RPMI8226 (cell line): ENCODE results near the gene ST6GALNAC3.
"Not testable (repeated sequence)": the region's sequence is repeated elsewhere in the genome, so short reads cannot be mapped to it uniquely, and the experiment has no call there.

Source experiments
- DNase-seq: peaks from one replicate; pipeline ENCODE4 v3.0.0-alpha.2; 2015

Gene ST6GALNAC3

DNA sequence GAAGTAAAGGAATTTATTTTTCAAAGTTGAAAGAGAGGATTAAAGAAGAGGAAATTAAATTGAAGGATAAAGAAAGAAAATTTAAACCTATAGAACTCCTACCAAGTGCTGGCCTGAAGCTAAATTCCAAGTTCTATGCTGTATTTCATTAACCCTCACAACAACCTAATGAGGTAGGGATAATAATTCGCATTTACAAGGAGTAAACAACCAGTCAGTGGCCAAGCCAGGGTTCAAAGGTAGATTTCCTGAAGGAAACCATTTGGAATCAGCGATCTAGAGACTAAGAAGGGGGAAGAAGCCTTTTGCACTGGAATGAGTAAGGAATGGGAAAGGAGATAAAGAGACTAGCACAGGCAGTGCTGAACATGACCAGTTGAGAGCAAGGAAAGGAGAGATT, 526.9 kb downstream of the ST6GALNAC3 start:
- no peak for DNase-seq

DNA sequence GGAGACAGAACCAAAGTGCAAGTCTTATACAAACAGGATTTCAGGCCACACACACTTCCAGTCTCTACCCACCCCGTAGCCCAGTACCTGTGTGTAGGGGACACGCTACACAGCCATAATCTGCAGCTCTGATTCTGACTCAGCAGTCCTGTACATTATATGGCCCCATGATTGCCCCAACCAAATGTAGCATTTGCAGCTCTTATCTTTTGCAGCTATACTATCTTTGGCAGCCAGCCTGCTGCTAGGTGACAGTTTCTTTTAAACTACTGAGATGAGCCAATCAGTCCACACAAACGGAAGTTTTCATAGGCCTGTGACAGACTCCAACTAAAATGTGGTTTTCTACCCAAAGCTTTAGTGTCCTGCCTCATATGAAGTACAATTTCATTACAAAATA, 533.2 kb downstream of the ST6GALNAC3 start:
- DNase-seq, result no peak

DNA sequence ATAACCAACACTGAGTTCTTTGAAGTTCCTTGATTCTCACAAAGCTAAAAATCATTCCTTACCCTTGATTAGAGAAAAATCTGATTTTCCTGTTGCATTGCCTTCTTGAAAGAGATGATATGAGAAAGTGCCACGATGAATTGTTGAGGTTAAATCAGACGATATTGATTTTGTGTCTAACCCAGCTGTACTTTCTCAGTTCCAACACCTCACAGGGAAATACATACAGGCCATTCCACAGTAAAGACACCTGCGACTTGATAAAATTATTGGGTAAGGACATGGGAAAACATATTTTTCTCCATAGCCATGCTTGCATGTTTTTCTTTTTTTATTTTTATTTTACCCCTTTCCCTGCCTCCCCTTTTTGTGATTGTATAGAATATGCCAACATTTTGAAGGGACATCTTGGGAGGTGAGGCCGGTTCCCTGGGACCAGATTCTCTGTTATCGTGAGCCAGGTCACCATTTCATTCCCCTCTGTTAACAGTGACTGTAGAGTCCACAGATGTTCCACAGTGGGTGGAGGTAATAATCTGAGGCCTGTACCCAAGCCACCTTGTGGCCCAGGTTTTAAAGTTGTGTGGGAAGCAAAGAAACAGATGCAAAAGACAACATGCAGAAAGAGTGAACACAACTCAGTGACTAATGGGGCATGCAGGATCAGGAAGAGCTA, 537.4 kb downstream of the ST6GALNAC3 start:
- DNase-seq, result no peak

DNA sequence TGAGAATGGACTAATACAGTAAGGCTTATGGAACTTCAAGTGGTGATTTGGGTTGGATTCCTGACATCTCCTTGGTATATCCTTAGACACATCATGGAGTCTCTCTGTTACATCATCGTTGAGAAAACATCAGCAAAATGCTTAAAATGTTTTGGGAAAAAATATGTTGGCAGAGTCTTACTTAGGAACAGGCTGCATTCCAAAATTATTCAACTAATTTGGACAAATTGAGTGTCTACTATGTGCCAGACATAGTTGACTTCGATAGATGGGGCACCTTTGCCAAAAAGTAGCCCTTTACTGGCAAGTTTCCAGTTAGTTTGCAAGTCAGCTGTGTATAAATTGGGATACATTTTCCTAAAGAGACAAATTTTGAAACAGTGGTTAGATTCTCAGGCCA, 539.3 kb downstream of the ST6GALNAC3 start:
- no peak for DNase-seq

DNA sequence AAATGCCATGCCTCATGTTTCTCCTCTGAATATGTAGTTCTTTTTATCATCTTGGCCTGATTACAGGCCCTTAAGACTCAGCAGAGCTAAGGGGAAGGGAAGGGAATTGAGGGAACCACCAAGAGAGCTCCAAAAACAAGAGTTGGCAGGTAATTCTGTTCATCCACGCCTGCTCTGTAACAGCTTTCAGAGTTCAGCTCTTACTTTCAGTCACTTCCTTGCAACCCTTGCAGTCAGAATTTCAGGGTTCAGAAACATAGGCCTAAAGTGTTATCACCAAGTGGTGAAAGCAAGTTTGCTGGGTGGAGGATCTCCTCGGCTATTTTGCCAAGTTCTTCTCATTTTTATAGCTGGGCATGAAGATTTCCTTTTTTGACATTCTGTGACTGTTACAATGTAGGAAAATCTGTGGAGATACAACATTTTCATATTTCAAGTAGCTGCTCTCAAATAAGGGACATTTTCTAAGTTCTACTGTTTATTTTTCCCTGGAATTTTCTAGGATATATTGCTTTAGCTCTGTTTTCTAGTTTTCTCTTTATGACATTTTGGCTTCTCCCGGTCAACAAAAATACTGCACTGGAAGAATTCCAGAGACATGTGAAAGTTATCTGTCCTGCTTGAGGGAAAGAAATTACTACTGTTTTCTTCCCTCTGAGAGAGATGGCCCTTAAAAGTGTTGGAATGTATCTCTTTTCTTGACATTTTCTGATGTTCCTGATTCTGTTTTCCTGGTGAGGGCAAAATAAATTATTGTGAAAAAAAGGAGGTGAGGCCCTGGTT, 540.9 kb downstream of the ST6GALNAC3 start:
- no peak for DNase-seq

DNA sequence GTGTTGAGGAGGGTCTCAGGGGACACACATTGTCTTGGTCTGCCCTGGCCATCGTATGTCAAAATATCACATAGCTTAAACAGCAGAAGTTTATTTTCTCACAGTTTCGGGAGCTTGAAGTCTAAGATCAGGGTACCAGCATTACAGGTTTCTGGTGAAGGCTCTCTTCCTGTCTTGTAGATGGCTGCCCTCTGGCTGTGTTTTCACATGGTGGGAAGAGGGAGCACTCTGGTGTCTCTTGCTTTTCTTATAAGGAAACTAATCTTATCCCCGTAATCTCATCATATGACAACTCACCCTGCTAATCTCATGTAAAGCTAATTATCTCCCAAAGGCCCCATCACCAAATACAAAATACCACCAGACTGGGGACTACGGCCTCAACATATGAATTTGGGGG, 545.8 kb downstream of the ST6GALNAC3 start:
- no peak for DNase-seq

DNA sequence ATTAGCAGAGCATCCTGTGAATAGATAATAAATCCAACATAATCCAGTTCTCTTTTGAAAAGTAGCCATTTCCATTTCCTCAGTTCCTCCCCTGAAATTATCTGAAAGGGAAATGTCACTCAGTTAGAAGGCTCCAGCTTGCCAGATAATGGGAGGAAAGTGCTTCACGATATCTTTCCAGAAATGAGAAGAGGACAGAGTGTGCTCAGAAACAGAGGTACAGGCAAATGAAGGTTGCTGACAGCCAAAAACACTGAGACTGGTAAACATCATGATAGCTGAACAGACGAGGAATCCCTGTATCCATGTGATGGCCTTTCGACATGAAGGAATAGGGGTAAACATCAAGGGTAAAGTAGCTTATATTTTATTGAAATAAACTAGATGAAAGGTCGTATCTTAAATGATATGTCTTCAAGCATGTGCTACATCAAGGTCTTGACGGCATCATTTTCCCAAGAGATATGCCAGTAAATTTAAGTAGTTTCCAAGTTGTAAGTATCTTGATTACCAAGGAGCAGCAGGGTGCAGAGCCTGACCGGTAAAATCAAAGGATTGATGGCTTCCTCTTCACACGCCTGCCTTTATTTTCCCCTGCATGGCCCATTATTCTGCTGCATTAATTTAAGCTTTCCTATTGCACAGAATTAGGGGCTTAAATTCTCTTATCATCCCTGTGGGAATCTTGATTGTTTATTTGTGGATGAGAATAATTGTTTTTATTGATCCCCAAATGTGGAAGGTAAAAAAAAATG, 548.4 kb downstream of the ST6GALNAC3 start:
- no peak for DNase-seq

DNA sequence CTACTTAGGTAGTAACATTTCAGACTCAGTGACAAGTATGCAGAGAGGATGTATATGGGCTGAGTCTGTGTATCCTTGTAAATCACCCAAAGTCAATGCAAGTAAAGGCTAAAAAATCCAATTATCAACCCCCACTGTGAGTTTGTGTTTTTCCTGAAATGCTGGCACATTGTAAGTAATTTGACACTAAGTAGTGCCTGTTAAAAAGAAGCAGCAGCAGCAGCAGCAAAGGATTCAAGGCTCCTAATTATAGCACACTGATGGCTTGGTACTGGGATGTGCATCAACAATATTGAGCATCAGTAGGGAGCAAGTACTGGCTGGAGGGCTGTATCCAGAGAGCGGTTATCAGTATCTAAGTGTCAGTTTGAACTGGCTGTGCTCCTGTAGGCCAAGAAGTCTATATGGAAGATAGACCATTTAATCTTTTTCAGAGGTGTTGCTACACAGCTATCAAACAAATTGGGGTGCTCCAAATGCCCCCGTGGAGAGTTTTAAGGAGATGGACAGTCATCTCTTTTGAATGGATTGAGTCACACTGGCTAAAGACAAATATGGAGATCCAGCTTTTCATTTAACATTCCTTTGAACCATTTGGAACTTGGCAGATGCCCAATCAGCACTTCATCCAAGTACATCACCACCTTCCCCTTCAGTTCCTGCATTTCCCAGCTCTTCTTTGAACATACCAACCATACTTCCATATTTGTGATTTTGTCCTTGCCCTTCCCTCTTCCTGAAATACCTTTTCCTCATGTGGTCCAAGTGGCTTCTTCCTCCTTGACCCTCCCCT, 551.5 kb downstream of the ST6GALNAC3 start:
- no peak for DNase-seq

DNA sequence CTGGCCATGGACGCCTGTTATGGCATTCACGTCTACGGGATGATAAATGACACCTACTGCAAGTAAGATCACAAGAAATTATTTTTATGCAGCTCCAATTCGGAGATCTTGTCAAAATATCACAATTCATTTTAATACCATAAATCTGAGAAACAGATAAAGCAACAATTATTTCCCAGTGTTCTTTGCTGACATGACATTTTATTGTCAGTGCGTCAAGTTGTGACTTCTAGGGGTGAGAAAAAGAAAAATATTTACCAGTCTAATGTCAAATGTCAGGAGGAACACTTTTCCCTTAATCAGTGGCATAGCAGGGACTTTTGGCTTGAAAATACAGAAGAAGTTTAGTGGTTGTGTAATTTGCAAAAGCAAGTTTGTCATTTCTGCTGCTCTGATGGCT, 553.0 kb downstream of the ST6GALNAC3 start:
- no peak for DNase-seq

DNA sequence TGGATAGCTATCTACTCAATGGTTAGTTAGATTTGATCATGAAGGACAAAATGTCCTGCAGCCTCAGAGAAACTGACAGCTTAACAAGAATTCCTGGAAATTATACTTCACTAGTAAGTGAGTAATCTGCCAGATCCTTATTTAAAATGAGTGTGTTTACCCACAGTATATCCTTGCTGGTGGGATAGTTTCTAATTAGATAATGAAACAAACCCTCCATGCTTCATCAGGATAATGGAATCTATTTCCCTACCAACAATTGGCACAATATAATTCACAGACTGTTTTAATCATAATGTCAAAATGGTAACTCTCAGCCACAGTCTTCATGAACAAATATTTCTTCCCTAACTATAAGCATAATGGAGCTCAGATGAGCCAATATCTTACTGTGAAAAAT, 553.4 kb downstream of the ST6GALNAC3 start:
- DNase-seq, result no peak

DNA sequence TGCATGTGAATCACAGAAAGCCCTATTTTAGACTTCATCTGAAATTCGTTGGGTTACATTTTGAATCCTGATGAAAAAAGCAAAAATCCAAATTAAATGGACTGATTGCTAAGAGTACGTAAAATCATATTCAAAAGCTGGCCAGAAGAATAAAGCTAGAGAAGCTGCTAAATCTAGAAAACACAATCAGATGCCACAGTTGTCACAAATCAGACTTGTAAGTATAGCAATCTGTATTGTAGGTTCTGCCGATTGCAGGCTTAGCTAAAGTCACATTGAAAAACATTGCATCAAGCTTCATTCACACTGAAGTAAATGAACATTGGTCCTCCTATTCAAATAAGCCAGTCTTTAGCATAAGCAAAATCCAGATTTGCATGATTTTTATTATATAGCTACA, 557.6 kb downstream of the ST6GALNAC3 start:
- DNase-seq, result no peak

DNA sequence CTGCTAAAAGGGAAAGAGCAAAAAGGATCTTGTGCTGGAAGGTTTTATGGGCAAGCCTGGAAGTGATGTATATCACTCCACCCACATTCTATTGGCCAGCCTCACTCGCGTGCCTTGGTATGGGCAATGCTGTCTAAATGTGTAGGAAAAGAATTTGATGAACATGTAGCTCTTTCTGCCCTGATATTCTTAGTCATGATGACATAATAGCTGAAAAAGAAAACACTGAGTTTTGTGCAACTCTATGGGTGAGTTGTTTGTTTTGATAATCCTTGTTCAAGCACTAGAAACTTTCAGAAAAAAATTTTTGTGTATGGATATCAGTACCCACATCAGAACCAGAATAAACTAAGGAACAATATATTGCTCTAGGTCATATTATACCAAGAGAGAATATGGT, 561.2 kb downstream of the ST6GALNAC3 start:
- no peak for DNase-seq

DNA sequence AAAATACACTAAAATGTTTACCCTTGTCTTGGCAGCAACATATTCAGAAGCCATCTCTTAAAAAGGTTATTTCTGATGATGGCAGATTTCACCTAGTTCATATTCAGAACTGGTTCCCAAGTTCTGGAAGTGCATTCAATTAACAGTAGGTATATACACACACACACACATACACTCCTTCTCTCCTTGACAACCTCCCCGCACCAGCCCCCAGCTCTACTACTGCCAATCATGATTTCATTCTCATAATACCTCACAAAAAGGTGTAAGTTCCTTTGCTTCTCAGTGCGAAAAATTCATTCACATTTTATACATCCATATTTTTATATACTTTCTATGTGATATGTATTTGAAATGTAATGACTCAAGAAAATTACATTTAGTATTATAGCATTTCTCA, 564.6 kb downstream of the ST6GALNAC3 start:
- no peak for DNase-seq

DNA sequence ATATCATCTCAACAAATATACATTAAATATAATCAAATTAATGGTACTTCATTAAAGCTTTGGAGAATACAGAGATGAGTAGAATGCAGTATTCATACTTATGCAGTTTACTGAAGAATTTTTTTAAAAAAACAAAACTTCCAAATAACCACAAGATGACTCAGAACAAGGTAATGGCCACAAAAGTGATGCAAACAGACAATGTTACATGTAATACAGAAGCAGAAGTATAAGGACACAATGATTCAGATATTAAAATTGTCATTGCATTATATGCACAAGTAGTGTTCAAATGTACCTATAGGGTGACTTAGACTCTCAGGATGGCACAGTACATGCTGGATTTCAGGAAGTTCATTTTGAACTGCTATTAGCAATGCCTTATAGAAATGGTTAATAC, 565.5 kb downstream of the ST6GALNAC3 start:
- DNase-seq, result no peak

DNA sequence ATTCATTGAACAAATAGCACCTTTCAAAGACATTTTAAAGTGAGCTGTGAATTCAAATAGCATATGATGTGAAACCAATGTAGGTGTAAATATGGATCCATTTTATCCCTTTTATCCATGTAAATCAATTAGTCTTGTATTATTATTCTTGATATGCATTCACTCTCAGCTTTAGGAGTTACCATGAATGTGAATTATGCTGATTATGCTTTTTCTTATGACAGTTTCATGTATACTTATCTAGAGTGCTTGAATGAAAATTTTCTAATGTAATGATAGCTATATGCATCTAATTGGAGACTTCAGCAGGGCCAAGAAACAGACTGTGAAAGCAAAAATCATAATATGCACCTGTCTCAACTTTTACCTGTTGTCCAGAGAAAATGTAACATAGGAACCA, 566.2 kb downstream of the ST6GALNAC3 start:
- no peak for DNase-seq

DNA sequence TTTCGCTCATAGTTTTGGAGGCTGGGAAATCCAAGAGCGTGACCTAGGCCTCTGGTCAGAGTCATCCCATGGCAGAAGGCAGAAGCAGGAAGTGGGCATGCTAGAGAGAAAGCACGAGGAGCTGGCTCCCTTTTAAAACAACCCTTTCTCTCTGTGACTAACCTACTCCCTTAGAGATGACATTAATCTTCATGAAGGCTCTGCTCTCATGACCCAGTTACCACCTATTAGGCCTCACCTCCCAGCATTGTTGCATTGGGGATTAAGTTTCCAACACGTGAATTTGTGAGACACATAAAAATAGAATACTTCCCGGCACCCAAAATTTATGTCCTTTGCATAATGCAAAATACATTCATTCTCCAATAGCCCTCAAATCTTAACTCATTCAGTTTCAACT, 569.6 kb downstream of the ST6GALNAC3 start:
- no peak for DNase-seq

DNA sequence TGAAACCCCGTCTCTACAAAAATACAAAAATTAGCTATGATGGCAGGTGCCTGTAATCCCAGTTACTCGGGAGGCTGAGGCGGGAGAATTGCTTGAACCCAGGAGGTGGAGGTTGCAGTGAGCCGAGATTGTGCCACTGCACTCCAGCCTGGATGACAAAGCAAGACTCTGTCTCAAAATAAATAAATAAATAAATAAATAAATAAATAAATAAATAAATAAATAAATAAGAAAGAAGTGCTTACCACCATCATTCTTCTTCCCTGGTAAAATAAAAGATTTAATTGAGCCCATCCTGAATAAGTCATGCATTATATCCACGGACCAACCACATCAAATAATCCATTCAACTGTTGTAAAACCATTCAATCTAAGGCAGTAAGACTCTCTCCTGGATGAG, 578.3 kb downstream of the ST6GALNAC3 start:
- not testable (repeated sequence) for DNase-seq

DNA sequence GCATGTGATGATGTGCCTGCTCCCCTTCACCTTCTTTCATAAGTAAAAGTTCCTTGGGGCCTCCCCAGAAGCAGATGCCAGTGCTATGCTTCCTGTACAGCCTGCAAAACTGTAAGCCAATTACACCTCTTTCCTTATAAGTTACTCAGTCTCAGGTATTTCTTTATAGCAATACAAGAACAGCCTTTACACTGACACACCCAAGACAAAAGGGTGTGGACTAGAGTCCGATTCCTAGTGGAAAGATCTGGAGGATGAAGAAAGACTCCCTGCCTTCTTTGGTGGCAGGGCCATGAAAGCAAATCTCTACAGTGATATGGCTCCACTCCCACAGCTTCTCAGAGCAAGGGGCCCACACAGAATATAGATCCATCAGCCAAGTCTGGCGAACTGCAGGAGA, 583.1 kb downstream of the ST6GALNAC3 start:
- DNase-seq, result no peak

DNA sequence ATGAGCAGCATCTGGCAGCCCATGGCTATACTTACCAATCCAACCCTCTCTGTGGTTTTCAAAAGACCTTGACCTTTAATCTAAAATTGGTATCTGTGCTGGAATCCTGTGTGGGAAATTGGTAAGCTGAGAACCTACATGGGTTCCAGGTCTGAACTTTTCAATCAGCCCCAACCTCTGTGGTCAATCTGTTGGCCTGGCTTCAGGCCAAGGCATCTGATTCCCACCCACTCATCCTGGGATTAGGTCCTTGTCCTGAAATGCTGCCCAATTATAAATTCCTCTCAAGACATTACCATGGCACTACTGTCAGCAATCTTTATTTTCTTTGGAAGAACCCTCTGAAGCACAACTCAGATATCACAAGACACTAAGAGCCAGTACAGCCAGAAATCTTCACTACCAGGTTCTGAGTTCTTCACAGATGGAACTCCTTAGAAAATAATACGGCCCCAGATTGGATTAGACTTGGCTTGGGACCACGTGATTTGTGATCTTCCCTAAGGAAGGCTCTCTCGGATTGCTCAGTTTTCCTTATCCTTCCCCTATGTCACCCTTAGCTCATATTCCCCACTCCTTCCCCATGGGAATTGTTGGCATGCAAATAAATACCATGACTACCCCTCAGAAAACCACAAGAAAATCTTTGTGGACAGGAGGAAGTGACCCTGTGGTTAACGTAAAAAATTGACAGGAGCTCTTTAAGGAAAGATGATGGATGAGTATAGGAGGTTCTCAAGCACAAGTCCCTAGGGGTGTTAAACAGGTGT, 584.8 kb downstream of the ST6GALNAC3 start:
- DNase-seq, result no peak

DNA sequence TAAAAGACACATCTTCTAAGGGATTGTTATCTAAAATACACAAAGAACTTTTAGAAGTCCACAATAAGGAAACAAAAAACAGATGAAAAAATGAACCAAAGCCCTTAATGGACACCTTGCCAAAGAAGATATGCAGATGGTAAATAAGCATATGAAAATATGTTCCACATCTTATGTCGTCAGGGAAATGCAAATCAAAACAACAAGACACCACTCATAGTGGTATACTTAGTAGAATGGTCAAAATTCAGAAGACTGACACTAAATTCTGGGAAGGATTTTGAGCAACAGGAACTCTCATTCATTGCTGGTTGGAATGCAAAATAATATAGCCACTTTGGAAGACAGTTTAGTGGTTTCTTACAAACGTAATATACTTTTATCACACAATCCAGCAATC, 587.0 kb downstream of the ST6GALNAC3 start:
- no peak for DNase-seq

DNA sequence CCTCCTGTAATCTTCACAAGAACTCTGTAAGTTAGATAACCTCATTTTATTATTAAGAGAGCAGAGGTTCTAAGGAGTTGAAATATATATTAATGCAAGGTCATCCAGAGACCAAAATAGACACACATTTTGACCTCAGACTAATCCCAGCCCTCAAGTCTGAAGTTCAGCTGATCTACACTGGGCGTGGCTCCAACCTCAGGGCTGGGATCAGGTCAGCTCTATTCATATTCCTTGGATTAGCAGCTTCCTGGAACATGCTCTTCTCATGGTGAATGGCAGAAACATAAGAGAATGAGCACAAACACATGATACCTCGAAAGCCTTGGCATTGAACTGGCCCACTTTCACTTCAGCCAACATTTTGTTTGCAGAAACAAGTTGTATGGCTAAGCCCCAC, 592.0 kb downstream of the ST6GALNAC3 start:
- DNase-seq, result no peak

DNA sequence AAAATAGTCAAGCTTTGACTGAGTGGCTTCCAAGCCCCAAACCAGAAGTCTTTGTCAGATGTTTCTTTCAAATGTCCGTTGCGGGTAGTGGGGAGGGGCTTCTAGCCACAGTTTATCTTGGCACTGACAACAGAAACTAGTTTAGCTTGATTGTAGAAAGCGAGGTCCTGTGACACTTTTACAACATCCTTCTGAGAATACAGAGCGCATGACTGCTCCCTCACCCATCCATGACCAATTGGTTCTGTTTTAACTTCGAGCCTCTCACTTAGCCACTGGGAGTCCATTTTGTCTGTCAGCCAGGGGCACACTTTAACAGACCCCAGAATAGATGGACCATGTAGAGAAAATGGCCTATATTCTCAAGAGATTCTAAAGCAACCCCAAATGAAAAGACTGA, 593.5 kb downstream of the ST6GALNAC3 start:
- DNase-seq, result no peak
